ENCODE measurements around the gene SLC13A2. TPM values are rescaled to one million over a fixed set of nuclear protein-coding genes. Genes with fewer than 3 reads are reported as not detected.

Gene SLC13A2
- total RNA-seq, 1 donor from 2014 or later = not detected

- no peak overlapping the region for H3K4me3 ChIP-seq (ENCODE audit: low read depth, low read length)
- DNase-seq (ENCODE audit: low read depth) = no peak
- TF ChIP-seq, protein P1, sequence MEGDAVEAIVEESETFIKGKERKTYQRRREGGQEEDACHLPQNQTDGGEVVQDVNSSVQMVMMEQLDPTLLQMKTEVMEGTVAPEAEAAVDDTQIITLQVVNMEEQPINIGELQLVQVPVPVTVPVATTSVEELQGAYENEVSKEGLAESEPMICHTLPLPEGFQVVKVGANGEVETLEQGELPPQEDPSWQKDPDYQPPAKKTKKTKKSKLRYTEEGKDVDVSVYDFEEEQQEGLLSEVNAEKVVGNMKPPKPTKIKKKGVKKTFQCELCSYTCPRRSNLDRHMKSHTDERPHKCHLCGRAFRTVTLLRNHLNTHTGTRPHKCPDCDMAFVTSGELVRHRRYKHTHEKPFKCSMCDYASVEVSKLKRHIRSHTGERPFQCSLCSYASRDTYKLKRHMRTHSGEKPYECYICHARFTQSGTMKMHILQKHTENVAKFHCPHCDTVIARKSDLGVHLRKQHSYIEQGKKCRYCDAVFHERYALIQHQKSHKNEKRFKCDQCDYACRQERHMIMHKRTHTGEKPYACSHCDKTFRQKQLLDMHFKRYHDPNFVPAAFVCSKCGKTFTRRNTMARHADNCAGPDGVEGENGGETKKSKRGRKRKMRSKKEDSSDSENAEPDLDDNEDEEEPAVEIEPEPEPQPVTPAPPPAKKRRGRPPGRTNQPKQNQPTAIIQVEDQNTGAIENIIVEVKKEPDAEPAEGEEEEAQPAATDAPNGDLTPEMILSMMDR (conservative IDR thresholded peaks at IDR 0.05; ENCODE audit: low read depth, low read length) = no peak
These were observed 61.4 kb downstream of the SLC13A2 start for GRCh38 chr17:28534740-28535375.

GRCh38 chr17:28536532-28537218 lies 63.2 kb downstream of the SLC13A2 start:
- H3K4me3 ChIP-seq (ENCODE audit: low read depth, low read length) = no peak overlapping the region
- TF ChIP-seq, protein P1 (conservative IDR thresholded peaks at IDR 0.05; ENCODE audit: low read depth, low read length) = no peak
- DNase-seq (ENCODE audit: low read depth) = no peak

DNA sequence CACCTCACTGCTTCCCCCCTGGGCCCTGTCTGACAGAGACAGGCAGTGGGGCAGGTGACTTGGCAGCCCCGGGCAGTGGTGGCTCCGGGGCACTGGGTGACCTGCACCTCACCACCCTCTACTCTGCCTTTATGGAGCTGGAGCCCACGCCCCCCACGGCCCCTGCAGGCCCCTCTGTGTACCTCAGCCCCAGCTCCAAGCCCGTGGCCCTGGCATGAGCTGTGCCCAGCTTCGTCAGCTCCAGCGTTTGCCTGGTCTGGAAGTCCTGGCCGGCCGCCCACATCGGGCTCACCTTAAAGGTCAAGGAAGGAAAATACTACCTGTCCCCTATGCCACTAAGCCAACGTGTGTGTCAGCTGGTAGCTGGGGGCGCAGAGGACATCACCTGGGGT lies 63.8 kb downstream of the SLC13A2 start:
- no peak overlapping the region for H3K4me3 ChIP-seq (ENCODE audit: low read depth, low read length)
- DNase-seq (ENCODE audit: low read depth) = no peak
- TF ChIP-seq, protein P1 (conservative IDR thresholded peaks at IDR 0.05; ENCODE audit: low read depth, low read length) = no peak

- no peak for DNase-seq (ENCODE audit: low read depth)
- no peak overlapping the region for H3K4me3 ChIP-seq (ENCODE audit: low read depth, low read length)
- TF ChIP-seq, protein P1 (conservative IDR thresholded peaks at IDR 0.05; ENCODE audit: low read depth, low read length) = no peak
These were observed 65.0 kb downstream of the SLC13A2 start for GRCh38 chr17:28538296-28538895.

DNA sequence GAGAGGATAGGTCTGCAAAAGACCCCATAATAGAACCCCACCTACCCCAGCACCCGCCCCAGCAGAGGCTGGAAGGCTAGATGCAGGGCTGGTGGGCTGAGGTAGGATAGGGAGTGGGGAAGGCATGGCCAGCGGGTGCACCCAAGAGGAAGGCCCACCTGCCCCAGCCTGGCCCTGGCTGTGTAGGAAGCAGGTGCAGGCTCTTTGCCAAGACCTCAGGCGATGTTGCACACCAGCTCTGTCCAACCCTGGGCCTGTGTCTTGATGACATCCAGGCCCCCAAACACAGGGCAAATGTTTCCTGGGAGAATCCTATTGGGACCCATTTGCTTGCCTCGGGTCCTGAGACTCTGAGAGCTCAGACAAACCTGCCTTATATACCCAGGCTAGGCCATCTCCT lies 66.8 kb downstream of the SLC13A2 start:
- no peak overlapping the region for H3K4me3 ChIP-seq (ENCODE audit: low read depth, low read length)
- DNase-seq (ENCODE audit: low read depth) = no peak
- TF ChIP-seq, protein P1 (conservative IDR thresholded peaks at IDR 0.05; ENCODE audit: low read depth, low read length) = no peak

DNA sequence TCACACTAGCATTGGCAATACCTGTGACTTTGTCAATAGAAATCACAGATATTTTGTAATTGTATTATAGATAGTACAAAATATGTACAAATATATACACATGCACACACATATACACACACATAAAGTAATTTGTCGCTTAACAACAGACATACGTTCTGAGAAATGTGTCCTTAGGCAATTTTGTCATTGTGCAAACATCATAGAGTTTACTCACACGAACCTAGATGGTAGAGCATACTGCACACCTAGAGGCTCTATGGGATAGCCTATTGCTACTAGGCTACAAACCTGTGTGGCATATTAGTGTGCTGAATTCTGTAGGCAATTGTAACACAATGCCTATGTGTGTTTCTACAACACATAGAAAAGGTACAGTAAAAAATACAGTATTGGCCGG lies 68.0 kb downstream of the SLC13A2 start:
- no peak for DNase-seq (ENCODE audit: low read depth)
- TF ChIP-seq, protein P1 (conservative IDR thresholded peaks at IDR 0.05; ENCODE audit: low read depth, low read length) = no peak
- H3K4me3 ChIP-seq (ENCODE audit: low read depth, low read length) = no peak overlapping the region

Measured in epithelial cell of proximal tubule (primary cell).